ENCODE measurements around the gene ASB1.

ASB1 gene

GRCh38 chr2:238389988-238390589 lies 36.6 kb upstream of the ASB1 start:
- 0 out of 2 replicates have a peak overlapping the region, but pooled peaks have one; percentile 19 for H3K4me3 ChIP-seq (ENCODE audit: low read depth, low read length)
- TF ChIP-seq CTCF (IDR thresholded peaks at IDR 0.05; ENCODE audit: control insufficient read depth, extremely low read depth, insufficient read depth), result no peak
- DNase-seq (ENCODE audit: low read depth), result peak; percentile 79

- no peak for TF ChIP-seq CTCF (IDR thresholded peaks at IDR 0.05; ENCODE audit: control insufficient read depth, extremely low read depth, insufficient read depth)
- H3K4me3 ChIP-seq (ENCODE audit: low read depth, low read length), result no peak overlapping the region
- no peak for DNase-seq (ENCODE audit: low read depth)
Observed at GRCh38 chr2:238391042-238391689, 35.6 kb upstream of the ASB1 start.

GRCh38 chr2:238396663-238397062 lies 30.1 kb upstream of the ASB1 start:
- no peak for DNase-seq (ENCODE audit: low read depth)
- H3K4me3 ChIP-seq (ENCODE audit: low read depth, low read length), result no peak overlapping the region
- no peak for TF ChIP-seq CTCF (IDR thresholded peaks at IDR 0.05; ENCODE audit: control insufficient read depth, extremely low read depth, insufficient read depth)

- no peak for TF ChIP-seq CTCF (IDR thresholded peaks at IDR 0.05; ENCODE audit: control insufficient read depth, extremely low read depth, insufficient read depth)
- DNase-seq (ENCODE audit: low read depth), result no peak
- H3K4me3 ChIP-seq (ENCODE audit: low read depth, low read length), result no peak overlapping the region
Observed at GRCh38 chr2:238397356-238397755, 29.4 kb upstream of the ASB1 start.

GRCh38 chr2:238398577-238398976 lies 28.1 kb upstream of the ASB1 start:
- no peak for DNase-seq (ENCODE audit: low read depth)
- TF ChIP-seq CTCF (IDR thresholded peaks at IDR 0.05; ENCODE audit: control insufficient read depth, extremely low read depth, insufficient read depth), result no peak
- H3K4me3 ChIP-seq (ENCODE audit: low read depth, low read length), result no peak overlapping the region

GRCh38 chr2:238399094-238399493 lies 27.6 kb upstream of the ASB1 start:
- no peak for TF ChIP-seq CTCF (IDR thresholded peaks at IDR 0.05; ENCODE audit: control insufficient read depth, extremely low read depth, insufficient read depth)
- no peak overlapping the region for H3K4me3 ChIP-seq (ENCODE audit: low read depth, low read length)
- DNase-seq (ENCODE audit: low read depth), result no peak

- no peak for DNase-seq (ENCODE audit: low read depth)
- no peak overlapping the region for H3K4me3 ChIP-seq (ENCODE audit: low read depth, low read length)
- TF ChIP-seq CTCF (IDR thresholded peaks at IDR 0.05; ENCODE audit: control insufficient read depth, extremely low read depth, insufficient read depth), result no peak
Observed at GRCh38 chr2:238401551-238401950, 25.2 kb upstream of the ASB1 start.
